Gastroesophageal sphincter (tissue), 4 donors: ENCODE measurements around the gene COQ10B. TPM values are rescaled to one million over a fixed set of nuclear protein-coding genes. Genes with fewer than 3 reads are reported as not detected.
A peak's percentile ranks its signal among the peaks of the same experiment; 100 is the strongest.
"Not testable (repeated sequence)": the region's sequence is repeated elsewhere in the genome, so short reads cannot be mapped to it uniquely, and the experiment has no call there.

Experiments
- ATAC-seq: fragments of 150-250 bp; one replicate; pipeline ENCODE4 v1.9.1; 2016; ENCODE audit warnings: mild to moderate bottlenecking, moderate library complexity
- H3K27ac ChIP-seq, 4 donors: fragments of 200-600 bp; sonication (generic) in 3 of 4; 1 replicate in 3 of 4; 2 replicates in 1 of 4; pipeline ENCODE4 v1.5.1; 2016 to 2019
- H3K27me3 ChIP-seq: fragments of 200-600 bp; sonication (generic); one replicate; pipeline ENCODE4 v1.5.1; 2019
- H3K36me3 ChIP-seq, 2 donors: fragments of 200-600 bp; sonication (generic); one replicate each; pipeline ENCODE4 v1.5.1; 2019; ENCODE audit warnings: control low read depth in 1 of 2
- H3K4me1 ChIP-seq, 3 donors: fragments of 200-600 bp; sonication (generic); 1 replicate in 2 of 3; 2 replicates in 1 of 3; pipeline ENCODE4 v1.5.1; 2016 to 2019; ENCODE audit warnings: control low read depth in 2 of 3
- H3K4me3 ChIP-seq, 2 donors: fragments of 200-600 bp; sonication (generic); one replicate each; pipeline ENCODE4 v1.5.1; 2019; ENCODE audit warnings: mild to moderate bottlenecking in 1 of 2, moderate library complexity in 1 of 2
- H3K9me3 ChIP-seq, 3 donors: fragments of 200-600 bp; sonication (generic); one replicate each; pipeline ENCODE4 v1.5.1; 2017 to 2019; ENCODE audit warnings: control low read depth in 2 of 3
- CTCF ChIP-seq, 4 experiments: fragments of 200-600 bp in 2 of 4; fragments of 450-650 bp in 2 of 4; sonication (generic) in 1 of 4; IDR thresholded peaks; one replicate each; pipeline ENCODE4 v1.5.1; 2017 to 2019; ENCODE audit warnings: antibody characterized with exemption in 4 of 4, mild to moderate bottlenecking in 2 of 4, moderate library complexity in 2 of 4
- EP300 ChIP-seq: sonication (generic); formaldehyde crosslinking; IDR thresholded peaks from one replicate; pipeline ENCODE4 v1.6.1; 2017; ENCODE audit warnings: antibody characterized with exemption, mild to moderate bottlenecking
- POLR2A ChIP-seq, 2 donors: fragments of 450-650 bp; IDR thresholded peaks; one replicate each; pipeline ENCODE4 v1.6.1; 2017; ENCODE audit warnings: antibody characterized with exemption in 2 of 2, mild to moderate bottlenecking in 2 of 2, moderate library complexity in 1 of 2
- POLR2AphosphoS5 ChIP-seq: sonication (generic); formaldehyde crosslinking; IDR thresholded peaks from one replicate; pipeline ENCODE4 v1.6.1; 2017; ENCODE audit warnings: antibody characterized with exemption
- WGBS, 2 donors: methylation state at CpG; one replicate each; pipeline ENCODE4 v1.1.5; 2018; ENCODE audit warnings: low coverage in 1 of 2; 5-methylcytosine and 5-hydroxymethylcytosine counted together
- total RNA-seq, 4 donors: library from RNA; depleted of rRNA; stranded (reverse); fragments of >200 nt; gene quantifications; one replicate each; pipeline ENCODE4 v1.1.0, GENCODE V29; 2016

The COQ10B gene
- total RNA-seq, 4 donors from 2014 or later = 36.9 to 66.8 (median 42.2) TPM

- Histone ChIP-seq H3K27me3 (no peaks in the 10 kb centered on the region), H3K4me1 (peaks cover 0 to 47% (median 7%) of the 10 kb centered on the region in 3 donors), H3K4me3 (no peak overlapping the region), H3K27ac (peak overlapping the region in 1 of 4 donors; percentile 32), H3K36me3 (peaks cover 0 to 58% of the 10 kb centered on the region in 2 donors), H3K9me3 (no peaks in the 10 kb centered on the region)
- peak; percentile 70 for ATAC-seq
- no peak for TF ChIP-seq POLR2A (IDR thresholded peaks at IDR 0.05)
- TF ChIP-seq EP300 = no peak
- no peak for TF ChIP-seq POLR2AphosphoS5
- no peak for TF ChIP-seq CTCF (IDR thresholded peaks at IDR 0.05)
- 35% methylated on average over 2 of the region's 2 CpGs; no CpG with 5 or more reads in 1 of the 2 donors for WGBS, 2 donors
Measured at GRCh38 chr2:197461057-197461456, 7.7 kb downstream of the COQ10B start.

- TF ChIP-seq POLR2A (IDR thresholded peaks at IDR 0.05) = no peak
- TF ChIP-seq CTCF (IDR thresholded peaks at IDR 0.05) = no peak
- TF ChIP-seq POLR2AphosphoS5 = no peak
- TF ChIP-seq EP300 = no peak
- H3K4me3 ChIP-seq = no peak overlapping the region
- peaks cover 0 to 87% of the 10 kb centered on the region in 2 donors for H3K36me3 ChIP-seq
- no peak overlapping the region for H3K27ac ChIP-seq
- no peaks in the 10 kb centered on the region for H3K9me3 ChIP-seq
- peaks cover 0 to 22% (median 7%) of the 10 kb centered on the region in 3 donors for H3K4me1 ChIP-seq
- H3K27me3 ChIP-seq = no peaks in the 10 kb centered on the region
- WGBS, 2 donors = 31 to 50% methylated on average over 1 of the region's 1 CpG
- ATAC-seq = no peak
Measured at GRCh38 chr2:197464175-197464574, 10.8 kb downstream of the COQ10B start.

GRCh38 chr2:197472166-197472565, 18.8 kb downstream of the COQ10B start:
- peaks cover 0 to 97% of the 10 kb centered on the region in 2 donors for H3K36me3 ChIP-seq
- no peak for ATAC-seq
- no peaks in the 10 kb centered on the region for H3K27me3 ChIP-seq
- WGBS, 2 donors = 95 to 96% methylated on average over 3 to 4 of the region's 5 CpGs
- H3K4me1 ChIP-seq = no peaks in the 10 kb centered on the region
- H3K27ac ChIP-seq = no peak overlapping the region
- no peaks in the 10 kb centered on the region for H3K9me3 ChIP-seq
- H3K4me3 ChIP-seq = no peak overlapping the region
- TF ChIP-seq CTCF (IDR thresholded peaks at IDR 0.05) (no peak), POLR2AphosphoS5 (no peak), EP300 (no peak), POLR2A (IDR thresholded peaks at IDR 0.05) (no peak)

GRCh38 chr2:197477797-197478196, 24.4 kb downstream of the COQ10B start:
- no peak overlapping the region for H3K4me3 ChIP-seq
- ATAC-seq = no peak
- H3K27ac ChIP-seq = no peak overlapping the region
- H3K9me3 ChIP-seq = no peaks in the 10 kb centered on the region
- WGBS, 2 donors = 96 to 100% methylated on average over 3 of the region's 3 CpGs
- no peaks in the 10 kb centered on the region for H3K27me3 ChIP-seq
- H3K36me3 ChIP-seq = peaks cover 0 to 80% of the 10 kb centered on the region in 2 donors
- no peaks in the 10 kb centered on the region for H3K4me1 ChIP-seq
- no peak for TF ChIP-seq CTCF (IDR thresholded peaks at IDR 0.05)
- TF ChIP-seq POLR2A (IDR thresholded peaks at IDR 0.05) = no peak
- TF ChIP-seq EP300 = no peak
- TF ChIP-seq POLR2AphosphoS5 = no peak

GRCh38 chr2:197480165-197481036, 27.0 kb downstream of the COQ10B start:
- no peaks in the 10 kb centered on the region for H3K4me1 ChIP-seq
- peaks cover 0 to 73% of the 10 kb centered on the region in 2 donors for H3K36me3 ChIP-seq
- H3K9me3 ChIP-seq = peaks cover 0 to 10% (median 0%) of the 10 kb centered on the region in 3 donors
- no peak overlapping the region for H3K27ac ChIP-seq
- H3K4me3 ChIP-seq = no peak overlapping the region
- WGBS, 2 donors = 83 to 94% methylated on average over 4 to 9 of the region's 9 CpGs
- no peaks in the 10 kb centered on the region for H3K27me3 ChIP-seq
- TF ChIP-seq EP300 (no peak), CTCF (IDR thresholded peaks at IDR 0.05) (no peak), POLR2A (IDR thresholded peaks at IDR 0.05) (no peak), POLR2AphosphoS5 (no peak)
- no peak for ATAC-seq

GRCh38 chr2:197484248-197484647, 30.9 kb downstream of the COQ10B start:
- WGBS, 2 donors = 100% methylated on average over 1 to 2 of the region's 3 CpGs
- not testable (repeated sequence) for H3K4me1 ChIP-seq, H3K27ac ChIP-seq, H3K27me3 ChIP-seq, H3K4me3 ChIP-seq, ATAC-seq
- H3K9me3 ChIP-seq = peaks cover 0 to 10% (median 0%) of the 10 kb centered on the region in 3 donors
- peaks cover 8 to 77% of the 10 kb centered on the region in 2 donors for H3K36me3 ChIP-seq
